IPS-18a (cell line): ENCODE measurements around the gene FAM83E.

Source experiments
- H3K27ac ChIP-seq: one replicate; pipeline ENCODE4 v1.5.1; 2013; ENCODE audit warnings: low read length
- H3K27me3 ChIP-seq: one replicate; pipeline ENCODE4 v1.6.1; 2013; ENCODE audit warnings: mild to moderate bottlenecking, low read length; ENCODE audit not compliant: control insufficient read depth, insufficient read depth
- H3K36me3 ChIP-seq: one replicate; pipeline ENCODE4 v1.6.1; 2013; ENCODE audit warnings: low read depth, low read length; ENCODE audit not compliant: control insufficient read depth
- H3K4me1 ChIP-seq: one replicate; pipeline ENCODE4 v1.6.1; 2013; ENCODE audit warnings: low read depth, low read length; ENCODE audit not compliant: control insufficient read depth
- H3K4me3 ChIP-seq: one replicate; pipeline ENCODE4 v1.5.1; 2013; ENCODE audit warnings: low read length
- H3K9ac ChIP-seq: one replicate; pipeline ENCODE4 v1.6.1; 2013; ENCODE audit warnings: mild to moderate bottlenecking, low read length, moderate library complexity
- H3K9me3 ChIP-seq: one replicate; pipeline ENCODE4 v1.6.1; 2013; ENCODE audit warnings: low read depth, low read length; ENCODE audit not compliant: control insufficient read depth

Gene FAM83E

GRCh38 chr19:48615231-48616040 lies 560 bp upstream of the FAM83E start:
- no peaks in the 10 kb centered on the region for H3K9me3 ChIP-seq
- H3K4me3 ChIP-seq, result peak overlapping the region; percentile 40
- no peaks in the 10 kb centered on the region for H3K27me3 ChIP-seq
- peaks cover 21% of the 10 kb centered on the region for H3K4me1 ChIP-seq
- H3K9ac ChIP-seq, result peak overlapping the region; percentile 64
- H3K36me3 ChIP-seq, result peaks cover 28% of the 10 kb centered on the region
- peak overlapping the region; percentile 71 for H3K27ac ChIP-seq

GRCh38 chr19:48613852-48614435 lies 932 bp downstream of the FAM83E start:
- Histone ChIP-seq H3K9me3 (no peaks in the 10 kb centered on the region), H3K4me1 (peaks cover 21% of the 10 kb centered on the region), H3K4me3 (peak overlapping the region; percentile 40), H3K9ac (peak overlapping the region; percentile 64), H3K27ac (peak overlapping the region; percentile 71), H3K36me3 (peaks cover 28% of the 10 kb centered on the region), H3K27me3 (no peaks in the 10 kb centered on the region)

- peaks cover 21% of the 10 kb centered on the region for H3K4me1 ChIP-seq
- peak overlapping the region; percentile 64 for H3K9ac ChIP-seq
Measured at GRCh38 chr19:48613024-48613851, 1.6 kb downstream of the FAM83E start.

GRCh38 chr19:48611872-48612271 lies 3.0 kb downstream of the FAM83E start:
- Histone ChIP-seq H3K36me3 (peaks cover 18% of the 10 kb centered on the region), H3K27me3 (no peaks in the 10 kb centered on the region), H3K9ac (no peak overlapping the region), H3K27ac (no peak overlapping the region), H3K9me3 (no peaks in the 10 kb centered on the region), H3K4me3 (no peak overlapping the region), H3K4me1 (peaks cover 16% of the 10 kb centered on the region)

More at GRCh38 chr19:48613024-48613851, 1.6 kb downstream of the FAM83E start:
- H3K27me3 ChIP-seq, result no peaks in the 10 kb centered on the region
- H3K27ac ChIP-seq, result no peak overlapping the region
- no peaks in the 10 kb centered on the region for H3K9me3 ChIP-seq
- H3K36me3 ChIP-seq, result peaks cover 28% of the 10 kb centered on the region
- no peak overlapping the region for H3K4me3 ChIP-seq

GRCh38 chr19:48609571-48610108 lies 5.2 kb downstream of the FAM83E start:
- Histone ChIP-seq H3K9ac (no peak overlapping the region), H3K27ac (no peak overlapping the region), H3K36me3 (no peaks in the 10 kb centered on the region), H3K4me1 (peaks cover 8% of the 10 kb centered on the region), H3K27me3 (no peaks in the 10 kb centered on the region), H3K4me3 (no peak overlapping the region), H3K9me3 (no peaks in the 10 kb centered on the region)

- Histone ChIP-seq H3K27me3 (no peaks in the 10 kb centered on the region), H3K9me3 (no peaks in the 10 kb centered on the region), H3K9ac (no peak overlapping the region), H3K4me1 (peaks cover 2% of the 10 kb centered on the region), H3K27ac (no peak overlapping the region), H3K4me3 (no peak overlapping the region), H3K36me3 (no peaks in the 10 kb centered on the region)
Measured at GRCh38 chr19:48608798-48609263, 6.0 kb downstream of the FAM83E start.

- no peak overlapping the region for H3K9ac ChIP-seq
- H3K27ac ChIP-seq, result no peak overlapping the region
- H3K27me3 ChIP-seq, result no peaks in the 10 kb centered on the region
- H3K36me3 ChIP-seq, result no peaks in the 10 kb centered on the region
- H3K4me3 ChIP-seq, result no peak overlapping the region
- no peaks in the 10 kb centered on the region for H3K4me1 ChIP-seq
- H3K9me3 ChIP-seq, result no peaks in the 10 kb centered on the region
Measured at GRCh38 chr19:48607359-48607755, 7.5 kb downstream of the FAM83E start.

- no peaks in the 10 kb centered on the region for H3K36me3 ChIP-seq
- no peak within 1 kb of the TSS for H3K4me3 ChIP-seq
- no peak within 1 kb of the TSS for H3K9ac ChIP-seq
- no peaks in the 10 kb centered on the region for H3K9me3 ChIP-seq
- no peaks in the 10 kb centered on the region for H3K27me3 ChIP-seq
- no peaks in the 10 kb centered on the region for H3K4me1 ChIP-seq
- no peak within 1 kb of the TSS for H3K27ac ChIP-seq
Measured at GRCh38 chr19:48606463-48607358, 8.2 kb downstream of the FAM83E start, which contains the start of gene SPACA4. TSS of gene SPACA4 (plus strand) at chr19:48606742. CDS start at chr19:48606979, 237 bp downstream.

- H3K36me3 ChIP-seq, result no peaks in the 10 kb centered on the region
- H3K4me3 ChIP-seq, result no peak overlapping the region
- no peak overlapping the region for H3K27ac ChIP-seq
- H3K9me3 ChIP-seq, result no peaks in the 10 kb centered on the region
- no peak overlapping the region for H3K9ac ChIP-seq
- H3K4me1 ChIP-seq, result no peaks in the 10 kb centered on the region
- no peaks in the 10 kb centered on the region for H3K27me3 ChIP-seq
Measured at GRCh38 chr19:48603850-48604249, 11.0 kb downstream of the FAM83E start.

GRCh38 chr19:48603449-48603848 lies 11.4 kb downstream of the FAM83E start:
- Histone ChIP-seq H3K36me3 (no peaks in the 10 kb centered on the region), H3K27me3 (no peaks in the 10 kb centered on the region), H3K9me3 (no peaks in the 10 kb centered on the region), H3K4me1 (no peaks in the 10 kb centered on the region), H3K9ac (no peak overlapping the region), H3K4me3 (no peak overlapping the region), H3K27ac (no peak overlapping the region)
